Measurements from ENCODE around the gene TMEM190.

- TF ChIP-seq CTCF (IDR thresholded peaks at IDR 0.05) (no peak), POLR2A (IDR thresholded peaks at IDR 0.05) (no peak)
Observed at GRCh38 chr19:55355213-55355821, 21.3 kb upstream of the TMEM190 start.
